Measurements from ENCODE around the gene PPIL1. TPM values are rescaled to one million over a fixed set of nuclear protein-coding genes. Genes with fewer than 3 reads are reported as not detected.
A peak's percentile ranks its signal among the peaks of the same experiment; 100 is the strongest.

Gene PPIL1
- total and polyA plus RNA-seq, 2 of the 8 experiments (the other 6 are each of a cell fraction or from before 2014, with no cell fraction given) = 83.7 to 86.5 TPM

GRCh38 chr6:36817847-36818246 is 56.8 kb downstream of the PPIL1 start:
- Histone ChIP-seq H3K9ac (replicated peaks in 1 of 4; ENCODE audit: extremely low read depth in 1 of 4, low read depth in 3 of 4, low read length in 3 of 4) (no peak overlapping the region), H2BK15ac (ENCODE audit: low read length) (0 out of 2 replicates have a peak overlapping the region, but pooled peaks have one; percentile 53), H3K79me1 (ENCODE audit: low read depth, low read length) (no peaks in the 10 kb centered on the region), H2AK5ac (ENCODE audit: low read depth, low read length) (no peak overlapping the region), H4K8ac (ENCODE audit: extremely low read depth, insufficient read depth, low read length) (no peak overlapping the region), H4K20me1 (replicated peaks in 1 of 2; ENCODE audit: control insufficient read depth in 1 of 2, insufficient read depth in 2 of 2, low read length in 2 of 2) (no peaks in the 10 kb centered on the region), H2BK5ac (ENCODE audit: low read depth, low read length) (0 out of 2 replicates have a peak overlapping the region, but pooled peaks have one; percentile 12), H4K5ac (ENCODE audit: insufficient read length, low read depth, low read length) (no peak overlapping the region), H3K79me2 (ENCODE audit: control insufficient read depth in 1 of 2, insufficient read depth in 2 of 2, low read length in 2 of 2) (no peaks in the 10 kb centered on the region), H2BK120ac (replicated peaks; ENCODE audit: low read depth, low read length) (no peak overlapping the region), H3K27me3 (replicated peaks in 1 of 4; ENCODE audit: control insufficient read depth in 3 of 4, extremely low read depth in 1 of 4, insufficient read depth in 3 of 4, low read length in 3 of 4) (no peaks in the 10 kb centered on the region; a peak in 1 of 7 replicates), H2AFZ (ENCODE audit: low read length) (no peak overlapping the region; the same call in 1 of the 2 replicates), H3K4me2 (ENCODE audit: insufficient read depth in 1 of 2, low read depth in 2 of 2, low read length in 2 of 2) (no peak overlapping the region; a peak in 1 of 4 replicates), H3K23ac (ENCODE audit: insufficient read length) (no peak overlapping the region), H3K56ac (replicated peaks; ENCODE audit: insufficient read length, low read depth, low read length) (no peak overlapping the region), H3K36me3 (ENCODE audit: control insufficient read depth in 2 of 4, insufficient read depth in 4 of 4, low read length in 3 of 4) (no peaks in the 10 kb centered on the region), H3K18ac (ENCODE audit: extremely low read depth, low read length) (peak overlapping the region; percentile 20; the same call in 1 of the 2 replicates), H3K14ac (ENCODE audit: insufficient read length) (no peak overlapping the region), H3K4me1 (replicated peaks in 1 of 4; ENCODE audit: control insufficient read depth in 3 of 4, insufficient read depth in 4 of 4, low read length in 3 of 4) (peaks cover 0 to 9% (median 2%) of the 10 kb centered on the region in 4 experiments; a peak in 4 of 7 replicates), H3K27ac (ENCODE audit: low read depth, low read length) (no peak overlapping the region), H3K23me2 (ENCODE audit: low read depth, low read length) (no peaks in the 10 kb centered on the region), H3K9me3 (ENCODE audit: insufficient read depth in 2 of 2, low read depth in 1 of 2, low read length in 1 of 2) (no peaks in the 10 kb centered on the region), H2BK20ac (ENCODE audit: low read length) (no peak overlapping the region), H3K4ac (replicated peaks; ENCODE audit: insufficient read length, low read depth, low read length) (no peak overlapping the region), H3K4me3 (ENCODE audit: extremely low read depth in 1 of 4, insufficient read depth in 2 of 4, low read depth in 3 of 4, low read length in 4 of 4) (no peak overlapping the region), H4K91ac (replicated peaks; ENCODE audit: insufficient read length, low read length) (no peak overlapping the region), H2BK12ac (ENCODE audit: low read depth, low read length) (0 out of 2 replicates have a peak overlapping the region, but pooled peaks have one; percentile 39)
- FAIRE-seq = no peak
- WGBS, 2 experiments (ENCODE audit: extremely low coverage in 1 of 2, insufficient coverage in 1 of 2, insufficient read length in 1 of 2, insufficient replicate concordance in 2 of 2, low coverage in 1 of 2, low lambda C conversion rate in 2 of 2, missing lambda C conversion rate in 1 of 2) = 67% methylated on average over 3 of the region's 3 CpGs; no CpG with 5 or more reads in 1 of the 2 experiments
- ChIA-PET POLR2A (ENCODE audit: partially characterized antibody) (no interaction called here), CTCF (ENCODE audit: partially characterized antibody) (interaction anchor here (0.9 to 11.4 kb wide), 4 partner anchors 10 to 234 kb away, joined by 3 to 154 read pairs (median 4); no protein-coding TSS in a partner anchor)
- no peak for DNase-seq (ENCODE audit: low read depth in 1 of 2, low spot score in 2 of 2)
- TF ChIP-seq CEBPB (IDR thresholded peaks at IDR 0.05; ENCODE audit: low read depth, low read length) (no peak), RFX5 (IDR thresholded peaks at IDR 0.05; ENCODE audit: borderline replicate concordance, low read depth, low read length) (no peak), ATF2 (IDR thresholded peaks at IDR 0.05; ENCODE audit: low read length) (no peak), USF2 (IDR thresholded peaks at IDR 0.05; ENCODE audit: low read length) (no peak), CHD2 (IDR thresholded peaks at IDR 0.05; ENCODE audit: low read length) (no peak), RBBP5 (IDR thresholded peaks at IDR 0.05; ENCODE audit: borderline replicate concordance, low read depth, low read length) (no peak), CBX5 (IDR thresholded peaks at IDR 0.05; ENCODE audit: low read depth, low read length) (no peak)
